ENCODE measurements around the gene CYSRT1.
A peak's percentile ranks its signal among the peaks of the same experiment; 100 is the strongest.

DNA sequence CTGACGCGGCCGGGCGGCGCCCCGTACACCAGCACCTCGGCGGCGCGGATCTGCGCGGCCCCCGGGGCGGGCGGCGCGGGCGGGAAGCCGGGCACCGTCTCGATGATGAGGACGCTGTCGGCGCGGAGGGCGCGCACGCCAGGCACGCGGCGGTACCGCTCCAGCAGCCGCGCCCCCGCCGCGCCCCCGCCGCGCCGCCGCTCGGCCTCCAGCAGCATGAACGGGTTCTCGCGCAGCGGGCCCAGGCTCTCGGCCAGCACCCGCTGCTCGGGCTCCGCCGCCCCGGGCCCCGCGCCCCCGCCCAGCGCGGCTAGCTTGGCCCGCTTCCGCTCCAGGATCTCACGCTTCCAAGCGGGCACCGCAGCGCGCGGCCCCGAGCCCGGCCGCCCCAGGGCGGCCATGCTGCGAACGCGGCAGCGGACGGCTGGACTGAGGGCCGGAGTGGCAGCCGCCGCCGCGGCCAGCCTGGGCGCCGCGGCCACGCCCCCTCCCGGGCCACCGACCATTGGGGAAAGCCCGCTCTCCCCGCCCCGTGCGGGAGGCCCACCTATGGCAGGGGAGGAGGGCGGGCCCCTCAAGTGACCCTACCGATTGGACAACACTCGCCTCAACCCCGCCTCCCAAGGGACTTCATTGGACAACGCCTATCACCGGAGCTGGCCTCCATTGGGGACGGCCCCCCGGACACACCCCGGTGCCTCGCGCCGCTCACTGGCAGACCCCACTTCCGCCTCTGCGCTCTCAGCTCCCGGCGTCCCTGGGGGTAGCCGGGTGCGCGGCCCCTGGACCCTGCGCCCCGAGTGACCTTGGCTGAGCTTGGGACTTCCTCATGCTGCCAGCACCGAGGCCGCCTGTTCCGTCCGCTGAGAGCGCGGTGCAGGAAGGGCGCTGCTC is 24.4 kb upstream of the CYSRT1 start, which contains the start of gene TPRN:
- TF ChIP-seq, protein P1, sequence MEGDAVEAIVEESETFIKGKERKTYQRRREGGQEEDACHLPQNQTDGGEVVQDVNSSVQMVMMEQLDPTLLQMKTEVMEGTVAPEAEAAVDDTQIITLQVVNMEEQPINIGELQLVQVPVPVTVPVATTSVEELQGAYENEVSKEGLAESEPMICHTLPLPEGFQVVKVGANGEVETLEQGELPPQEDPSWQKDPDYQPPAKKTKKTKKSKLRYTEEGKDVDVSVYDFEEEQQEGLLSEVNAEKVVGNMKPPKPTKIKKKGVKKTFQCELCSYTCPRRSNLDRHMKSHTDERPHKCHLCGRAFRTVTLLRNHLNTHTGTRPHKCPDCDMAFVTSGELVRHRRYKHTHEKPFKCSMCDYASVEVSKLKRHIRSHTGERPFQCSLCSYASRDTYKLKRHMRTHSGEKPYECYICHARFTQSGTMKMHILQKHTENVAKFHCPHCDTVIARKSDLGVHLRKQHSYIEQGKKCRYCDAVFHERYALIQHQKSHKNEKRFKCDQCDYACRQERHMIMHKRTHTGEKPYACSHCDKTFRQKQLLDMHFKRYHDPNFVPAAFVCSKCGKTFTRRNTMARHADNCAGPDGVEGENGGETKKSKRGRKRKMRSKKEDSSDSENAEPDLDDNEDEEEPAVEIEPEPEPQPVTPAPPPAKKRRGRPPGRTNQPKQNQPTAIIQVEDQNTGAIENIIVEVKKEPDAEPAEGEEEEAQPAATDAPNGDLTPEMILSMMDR (IDR thresholded peaks at IDR 0.05), result peak in 1 of 3 donors; percentile 9
- peak; percentile 37 to 69 (median 40) for TF ChIP-seq POLR2AphosphoS5 (IDR thresholded peaks at IDR 0.05)
